ENCODE results near the gene PLGLB1. TPM values are rescaled to one million over a fixed set of nuclear protein-coding genes. Genes with fewer than 3 reads are reported as not detected.
"Not testable (repeated sequence)": the region's sequence is repeated elsewhere in the genome, so short reads cannot be mapped to it uniquely, and the experiment has no call there.

Gene PLGLB1
- total RNA-seq, 4 donors from 2014 or later, result 1.0 to 7.5 (median 4.3) TPM; not detected in 1

- not testable (repeated sequence) for H3K4me3 ChIP-seq, H3K4me1 ChIP-seq, H3K27ac ChIP-seq, H3K9me3 ChIP-seq, H3K27me3 ChIP-seq, H3K36me3 ChIP-seq, ATAC-seq
- no CpG with 5 or more reads among the region's 8 CpGs for WGBS, 2 donors (ENCODE audit: low coverage in 1 of 2)
These were observed 601 bp downstream of the PLGLB1 start for GRCh38 chr2:87021043-87021442.

- WGBS, 2 donors (ENCODE audit: low coverage in 1 of 2), result no CpG with 5 or more reads among the region's 9 CpGs
- not testable (repeated sequence) for H3K4me3 ChIP-seq, H3K27me3 ChIP-seq, ATAC-seq, H3K36me3 ChIP-seq, H3K4me1 ChIP-seq, H3K27ac ChIP-seq, H3K9me3 ChIP-seq
These were observed 2.6 kb downstream of the PLGLB1 start for GRCh38 chr2:87019053-87019452.

- H3K36me3 ChIP-seq, H3K9me3 ChIP-seq, H3K4me3 ChIP-seq, ATAC-seq, H3K27ac ChIP-seq, H3K27me3 ChIP-seq, H3K4me1 ChIP-seq: not testable (repeated sequence)
- WGBS, 2 donors (ENCODE audit: low coverage in 1 of 2), result no CpG with 5 or more reads among the region's 9 CpGs
These were observed 7.0 kb downstream of the PLGLB1 start for GRCh38 chr2:87014489-87015169.

- H3K27ac ChIP-seq, H3K4me1 ChIP-seq, H3K27me3 ChIP-seq, H3K36me3 ChIP-seq, H3K9me3 ChIP-seq, ATAC-seq, H3K4me3 ChIP-seq: not testable (repeated sequence)
- WGBS, 2 donors (ENCODE audit: low coverage in 1 of 2), result no CpG with 5 or more reads among the region's 2 CpGs
These were observed 17.2 kb downstream of the PLGLB1 start for GRCh38 chr2:87004398-87004797.

Small RNAs within 50 kb of the gene (small RNA-seq; reads per million reads assigned to genes)
- gene AC125232.1, result 0 reads per million in 4 donors

Other genes with a start within 250 kb of the PLGLB1 start
- gene CD8A, start 230.9 kb downstream of the PLGLB1 start, total RNA-seq, result 1 to 10 TPM in 2 of 4 donors, under 1 TPM in 1, not detected in 1; 0.42 to 3.9 (median 1.8) TPM
- gene CD8B, start 160.0 kb downstream of the PLGLB1 start, total RNA-seq, result 1 to 10 TPM in 1 of 4 donors, under 1 TPM in 1, not detected in 2; 0.81 to 1.6 TPM
- 1 to 10 TPM in 1 of 4 donors, under 1 TPM in 3; 0.16 to 1.8 (median 0.44) TPM for gene RGPD1, start 79.7 kb downstream of the PLGLB1 start, total RNA-seq

Data from gastroesophageal sphincter (tissue), 4 donors.